SU-DHL-6 (cell line): ENCODE measurements around the gene PKNOX2.

ENCODE experiments used
- EZH2phosphoT487 ChIP-seq: fragments of 200-600 bp; sonication (generic), shearing (Covaris generic); conservative IDR thresholded peaks from 2 replicates; pipeline ENCODE4 v1.6.1; 2018; ENCODE audit warnings: mild to moderate bottlenecking, antibody characterized with exemption, low read length, moderate library complexity, mixed read lengths
- TF ChIP-seq, protein P1 (sequence below): fragments of 200-600 bp; sonication (generic); IDR thresholded peaks from one replicate; pipeline ENCODE4 v1.5.1; 2017; ENCODE audit warnings: antibody characterized with exemption, mild to moderate bottlenecking, low read length, moderate library complexity; ENCODE audit not compliant: insufficient read depth, poor library complexity, severe bottlenecking

DNA sequence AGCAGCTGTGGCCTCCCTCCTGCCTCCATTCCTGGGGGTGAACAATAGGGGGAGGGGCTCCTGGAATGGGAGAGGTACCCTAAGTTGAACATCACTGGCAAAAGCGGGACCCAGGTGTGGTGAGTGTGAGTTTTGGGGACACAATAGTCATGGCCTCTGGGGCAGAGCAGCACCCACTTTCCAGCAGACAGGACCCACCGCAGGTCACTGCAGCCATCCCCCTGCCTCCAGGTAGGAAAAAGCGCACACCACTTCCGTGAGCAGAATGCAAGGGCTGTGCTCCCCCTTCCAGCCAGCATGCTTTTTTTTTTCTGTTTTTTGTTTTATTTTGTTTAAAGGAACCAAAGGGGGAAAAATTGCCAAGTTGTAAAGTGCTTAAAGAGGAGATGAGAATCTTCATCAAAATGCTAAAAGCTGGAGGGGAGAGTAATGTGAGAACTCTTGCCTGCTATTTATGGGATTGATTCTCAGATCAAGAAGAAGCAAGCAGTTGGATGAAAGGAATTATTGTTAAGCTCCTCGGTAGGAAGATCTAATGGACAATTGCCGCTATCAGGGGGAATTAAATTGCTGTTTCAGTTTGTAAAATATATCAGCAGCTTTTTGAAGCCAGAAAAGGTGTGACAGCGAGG, 178.7 kb downstream of the PKNOX2 start:
- TF ChIP-seq, protein P1, sequence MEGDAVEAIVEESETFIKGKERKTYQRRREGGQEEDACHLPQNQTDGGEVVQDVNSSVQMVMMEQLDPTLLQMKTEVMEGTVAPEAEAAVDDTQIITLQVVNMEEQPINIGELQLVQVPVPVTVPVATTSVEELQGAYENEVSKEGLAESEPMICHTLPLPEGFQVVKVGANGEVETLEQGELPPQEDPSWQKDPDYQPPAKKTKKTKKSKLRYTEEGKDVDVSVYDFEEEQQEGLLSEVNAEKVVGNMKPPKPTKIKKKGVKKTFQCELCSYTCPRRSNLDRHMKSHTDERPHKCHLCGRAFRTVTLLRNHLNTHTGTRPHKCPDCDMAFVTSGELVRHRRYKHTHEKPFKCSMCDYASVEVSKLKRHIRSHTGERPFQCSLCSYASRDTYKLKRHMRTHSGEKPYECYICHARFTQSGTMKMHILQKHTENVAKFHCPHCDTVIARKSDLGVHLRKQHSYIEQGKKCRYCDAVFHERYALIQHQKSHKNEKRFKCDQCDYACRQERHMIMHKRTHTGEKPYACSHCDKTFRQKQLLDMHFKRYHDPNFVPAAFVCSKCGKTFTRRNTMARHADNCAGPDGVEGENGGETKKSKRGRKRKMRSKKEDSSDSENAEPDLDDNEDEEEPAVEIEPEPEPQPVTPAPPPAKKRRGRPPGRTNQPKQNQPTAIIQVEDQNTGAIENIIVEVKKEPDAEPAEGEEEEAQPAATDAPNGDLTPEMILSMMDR: no peak
- no peak for TF ChIP-seq EZH2phosphoT487
